Fibroblast of the aortic adventitia (primary cell): ENCODE results near the gene UGGT2. TPM values are rescaled to one million over a fixed set of nuclear protein-coding genes. Genes with fewer than 3 reads are reported as not detected.

Experiments
- DNase-seq: peaks from one replicate; pipeline ENCODE4 v3.0.0-alpha.2; 2010; ENCODE audit warnings: low read depth
- H3K4me3 ChIP-seq: 2 replicates; pipeline ENCODE4 v1.5.1; 2011; ENCODE audit warnings: low read depth, mild to moderate bottlenecking, control low read depth, low read length, moderate library complexity
- total RNA-seq: library from RNA; depleted of rRNA; stranded (reverse); fragments of >200 nt; gene quantifications from 2 replicates; pipeline ENCODE4 v1.2.3, GENCODE V29; 2012; ENCODE audit warnings: low replicate concordance
- TF ChIP-seq, protein P1 (sequence below): IDR thresholded peaks from 2 replicates; pipeline ENCODE4 v1.5.1; 2011; ENCODE audit warnings: mild to moderate bottlenecking, low read length, control low read depth, inconsistent platforms; ENCODE audit not compliant: insufficient read depth

UGGT2 gene
- total RNA-seq, 1 donor = 67.3 TPM

DNA sequence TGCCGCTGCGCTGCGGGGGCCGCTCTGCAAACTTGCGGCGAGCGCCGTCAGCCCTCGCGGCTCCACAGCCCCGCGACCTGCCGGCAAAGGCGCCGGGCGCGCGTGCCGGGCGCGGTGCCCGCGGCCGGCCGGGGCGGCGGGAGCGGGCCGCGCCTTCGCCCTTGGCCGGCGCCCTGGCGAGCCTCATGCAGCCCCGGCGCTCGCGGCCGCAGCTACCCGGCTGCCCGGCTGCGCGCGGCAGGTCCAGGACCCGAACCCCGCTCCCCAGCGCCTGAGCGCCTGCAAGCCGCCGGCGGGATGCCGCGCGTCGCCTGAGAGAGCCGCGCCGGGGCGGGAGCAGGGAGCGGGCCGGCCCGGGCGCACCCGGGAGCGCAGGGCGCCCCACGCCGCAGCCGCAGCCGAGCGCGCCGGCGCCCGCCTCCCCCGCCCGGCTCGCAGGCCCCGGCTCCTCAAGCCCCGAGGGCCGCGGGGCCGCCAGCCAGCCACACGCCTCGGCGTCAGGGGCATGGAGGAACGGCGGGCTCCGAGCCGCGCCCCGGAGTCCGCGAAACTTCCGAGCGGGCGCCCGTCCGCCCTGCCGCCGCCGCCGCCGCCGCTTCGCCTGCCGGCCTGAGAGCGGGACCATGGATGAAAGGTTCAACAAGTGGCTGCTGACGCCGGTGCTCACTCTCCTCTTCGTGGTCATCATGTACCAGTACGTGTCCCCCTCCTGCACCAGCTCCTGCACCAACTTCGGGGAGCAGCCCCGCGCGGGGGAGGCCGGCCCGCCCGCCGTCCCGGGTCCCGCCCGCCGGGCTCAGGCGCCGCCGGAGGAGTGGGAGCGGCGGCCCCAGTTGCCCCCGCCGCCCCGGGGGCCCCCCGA, 37.3 kb upstream of the UGGT2 start:
- no peak for DNase-seq
- TF ChIP-seq, protein P1, sequence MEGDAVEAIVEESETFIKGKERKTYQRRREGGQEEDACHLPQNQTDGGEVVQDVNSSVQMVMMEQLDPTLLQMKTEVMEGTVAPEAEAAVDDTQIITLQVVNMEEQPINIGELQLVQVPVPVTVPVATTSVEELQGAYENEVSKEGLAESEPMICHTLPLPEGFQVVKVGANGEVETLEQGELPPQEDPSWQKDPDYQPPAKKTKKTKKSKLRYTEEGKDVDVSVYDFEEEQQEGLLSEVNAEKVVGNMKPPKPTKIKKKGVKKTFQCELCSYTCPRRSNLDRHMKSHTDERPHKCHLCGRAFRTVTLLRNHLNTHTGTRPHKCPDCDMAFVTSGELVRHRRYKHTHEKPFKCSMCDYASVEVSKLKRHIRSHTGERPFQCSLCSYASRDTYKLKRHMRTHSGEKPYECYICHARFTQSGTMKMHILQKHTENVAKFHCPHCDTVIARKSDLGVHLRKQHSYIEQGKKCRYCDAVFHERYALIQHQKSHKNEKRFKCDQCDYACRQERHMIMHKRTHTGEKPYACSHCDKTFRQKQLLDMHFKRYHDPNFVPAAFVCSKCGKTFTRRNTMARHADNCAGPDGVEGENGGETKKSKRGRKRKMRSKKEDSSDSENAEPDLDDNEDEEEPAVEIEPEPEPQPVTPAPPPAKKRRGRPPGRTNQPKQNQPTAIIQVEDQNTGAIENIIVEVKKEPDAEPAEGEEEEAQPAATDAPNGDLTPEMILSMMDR = no peak
- H3K4me3 ChIP-seq = peak overlapping the region; percentile 64

DNA sequence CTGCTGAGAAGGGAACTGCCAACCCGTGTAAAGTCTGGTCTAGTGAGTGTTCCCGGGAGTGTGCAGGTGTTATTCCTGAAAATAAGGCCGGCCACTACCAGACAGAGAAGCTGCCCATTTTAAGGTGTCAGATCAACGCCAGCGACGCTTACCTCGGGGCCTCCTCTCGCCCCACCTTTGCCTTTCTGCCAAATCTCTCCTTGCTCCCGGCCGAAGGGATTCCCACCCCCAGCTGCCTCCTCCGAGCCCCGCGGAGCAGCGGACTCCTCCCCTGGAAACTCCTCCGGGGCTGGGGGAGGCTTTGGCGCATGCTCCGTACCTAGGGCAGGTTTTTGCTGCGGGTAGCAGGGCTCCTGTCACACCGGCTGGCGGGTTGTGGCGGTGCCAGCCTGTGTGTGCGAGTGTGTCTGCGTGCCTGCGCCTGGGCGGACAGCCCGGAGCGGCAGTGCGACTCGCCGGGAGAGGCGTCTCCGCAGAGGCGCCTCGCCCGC, 36.6 kb upstream of the UGGT2 start, which contains the start of gene HS6ST3:
TSS of gene HS6ST3 (plus strand) at position 359 of the 491 bp plus-strand sequence.
- peak within 1 kb of the TSS; percentile 64 for H3K4me3 ChIP-seq
- DNase-seq = no peak
- TF ChIP-seq, protein P1 = no peak

- no peak overlapping the region for H3K4me3 ChIP-seq
- TF ChIP-seq, protein P1 = no peak
- no peak for DNase-seq
Measured at GRCh38 chr13:96089139-96089538, 35.9 kb upstream of the UGGT2 start.

DNA sequence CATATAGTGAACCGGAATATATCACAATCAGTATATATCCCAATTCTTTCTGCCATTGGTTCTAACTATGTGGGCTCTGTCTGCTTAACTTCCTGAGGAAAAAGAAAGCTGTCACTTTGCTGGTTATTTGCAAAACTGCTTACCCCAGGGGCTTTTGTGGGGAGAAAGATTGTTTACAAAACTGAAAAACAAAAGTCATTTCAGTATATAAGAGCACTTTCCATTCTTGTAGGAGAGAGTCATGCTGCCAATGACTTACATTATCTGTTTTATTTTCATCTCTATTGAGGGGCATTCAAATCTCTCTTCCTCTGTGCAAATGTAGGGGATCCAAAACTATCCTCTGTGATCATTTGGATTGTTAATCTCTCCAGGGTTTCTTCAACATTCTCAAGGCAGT, 33.5 kb upstream of the UGGT2 start:
- TF ChIP-seq, protein P1 = no peak
- no peak overlapping the region for H3K4me3 ChIP-seq
- DNase-seq = no peak

DNA sequence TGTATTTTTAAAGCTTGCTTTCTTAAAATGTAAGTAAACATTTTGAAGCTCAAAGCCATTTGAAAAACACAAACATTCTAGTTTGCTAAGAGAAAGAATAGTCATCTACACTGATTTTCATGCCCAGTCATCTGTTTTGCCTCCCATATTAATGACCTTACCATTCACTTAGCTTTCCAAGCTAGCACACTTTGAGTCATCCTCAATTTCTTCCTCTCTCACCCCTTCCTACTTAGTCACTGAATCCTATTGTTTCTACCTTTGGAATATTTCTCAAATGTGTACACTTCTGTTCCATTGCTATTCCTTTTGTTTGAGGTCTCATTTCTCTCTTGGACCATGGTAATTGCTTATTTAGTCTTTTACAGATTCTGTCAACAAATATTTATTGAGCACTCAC, 29.4 kb upstream of the UGGT2 start:
- no peak overlapping the region for H3K4me3 ChIP-seq
- TF ChIP-seq, protein P1 = no peak
- DNase-seq = peak; percentile 39

GRCh38 chr13:96081888-96082287, 28.7 kb upstream of the UGGT2 start:
- no peak overlapping the region for H3K4me3 ChIP-seq
- DNase-seq = no peak
- TF ChIP-seq, protein P1 = no peak
